Esophagus squamous epithelium (tissue), 5 donors: ENCODE measurements around the gene RAB13. TPM values are rescaled to one million over a fixed set of nuclear protein-coding genes. Genes with fewer than 3 reads are reported as not detected.

ENCODE experiments used
- DNase-seq: peaks from one replicate; lab custom pipeline; 2025; lab: John Stamatoyannopoulos, UW
- H3K27ac ChIP-seq, 4 donors: fragments of 200-600 bp; sonication (generic); one replicate each; pipeline ENCODE4 v1.5.1; 2016 to 2019; ENCODE audit warnings: mild to moderate bottlenecking in 1 of 4
- H3K27me3 ChIP-seq, 4 donors: fragments of 200-600 bp; sonication (generic); 1 replicate in 3 of 4; 2 replicates in 1 of 4; pipeline versions ENCODE4 v1.5.1 to v1.6.0; 2017 to 2021; ENCODE audit warnings: antibody characterized with exemption in 1 of 4
- H3K36me3 ChIP-seq, 3 donors: fragments of 200-600 bp; sonication (generic); one replicate each; pipeline ENCODE4 v1.5.1; 2016 to 2019
- H3K4me1 ChIP-seq, 3 donors: fragments of 200-600 bp; sonication (generic); one replicate each; pipeline ENCODE4 v1.5.1; 2017 to 2019
- H3K4me3 ChIP-seq, 4 donors: fragments of 200-600 bp; sonication (generic); 1 replicate in 3 of 4; 2 replicates in 1 of 4; pipeline ENCODE4 v1.5.1; 2016 to 2019; ENCODE audit warnings: mild to moderate bottlenecking in 2 of 4, moderate library complexity in 1 of 4
- H3K9me3 ChIP-seq, 3 donors: fragments of 200-600 bp; sonication (generic); one replicate each; pipeline ENCODE4 v1.5.1; 2016 to 2019
- CTCF ChIP-seq, 6 experiments: fragments of 450-650 bp in 4 of 6; fragments of 200-600 bp in 2 of 6; sonication (generic) in 2 of 6; IDR thresholded peaks; one replicate each; pipeline ENCODE4 v1.5.1; 2016 to 2019; ENCODE audit warnings: antibody characterized with exemption in 6 of 6, mild to moderate bottlenecking in 4 of 6, moderate library complexity in 4 of 6
- POLR2A ChIP-seq, 4 donors: fragments of 450-650 bp; IDR thresholded peaks; one replicate each; pipeline ENCODE4 v1.6.1; 2017; ENCODE audit warnings: antibody characterized with exemption in 4 of 4, mild to moderate bottlenecking in 4 of 4, moderate library complexity in 3 of 4
- WGBS, 2 donors: methylation state at CpG; one replicate each; pipeline ENCODE4 v1.1.5; 2018; 5-methylcytosine and 5-hydroxymethylcytosine counted together
- intact Hi-C: fragments of 100-400 bp; cut with DNase I; formaldehyde crosslinking; loops from one replicate; pipeline ENCODE4 v1.15.0; 2022
- total RNA-seq, 4 donors: library from RNA; depleted of rRNA; stranded (reverse); fragments of >200 nt; gene quantifications; one replicate each; pipeline ENCODE4 v1.1.0, GENCODE V29; 2016
- donor health status: DM: yes; HTN: yes; CAD: no.

RAB13 gene
- total RNA-seq, 4 donors from 2014 or later: 24.1 to 45.8 (median 35.5) TPM

GRCh38 chr1:153963850-153964331 is 22.2 kb downstream of the RAB13 start:
- TF ChIP-seq CTCF (IDR thresholded peaks at IDR 0.05) (no peak), POLR2A (IDR thresholded peaks at IDR 0.05) (no peak)
- intact Hi-C loops: no loop called here
- Histone ChIP-seq H3K27ac (peak overlapping the region; percentile 94 to 98 (median 96)), H3K36me3 (peaks cover 8 to 26% (median 9%) of the 10 kb centered on the region in 3 donors), H3K4me3 (peak overlapping the region; percentile 60 to 85 (median 70)), H3K9me3 (no peaks in the 10 kb centered on the region), H3K27me3 (no peaks in the 10 kb centered on the region), H3K4me1 (peaks cover 24 to 88% (median 45%) of the 10 kb centered on the region in 3 donors)
- WGBS, 2 donors: 0% methylated on average over 6 to 20 of the region's 22 CpGs
- DNase-seq: no peak

DNA sequence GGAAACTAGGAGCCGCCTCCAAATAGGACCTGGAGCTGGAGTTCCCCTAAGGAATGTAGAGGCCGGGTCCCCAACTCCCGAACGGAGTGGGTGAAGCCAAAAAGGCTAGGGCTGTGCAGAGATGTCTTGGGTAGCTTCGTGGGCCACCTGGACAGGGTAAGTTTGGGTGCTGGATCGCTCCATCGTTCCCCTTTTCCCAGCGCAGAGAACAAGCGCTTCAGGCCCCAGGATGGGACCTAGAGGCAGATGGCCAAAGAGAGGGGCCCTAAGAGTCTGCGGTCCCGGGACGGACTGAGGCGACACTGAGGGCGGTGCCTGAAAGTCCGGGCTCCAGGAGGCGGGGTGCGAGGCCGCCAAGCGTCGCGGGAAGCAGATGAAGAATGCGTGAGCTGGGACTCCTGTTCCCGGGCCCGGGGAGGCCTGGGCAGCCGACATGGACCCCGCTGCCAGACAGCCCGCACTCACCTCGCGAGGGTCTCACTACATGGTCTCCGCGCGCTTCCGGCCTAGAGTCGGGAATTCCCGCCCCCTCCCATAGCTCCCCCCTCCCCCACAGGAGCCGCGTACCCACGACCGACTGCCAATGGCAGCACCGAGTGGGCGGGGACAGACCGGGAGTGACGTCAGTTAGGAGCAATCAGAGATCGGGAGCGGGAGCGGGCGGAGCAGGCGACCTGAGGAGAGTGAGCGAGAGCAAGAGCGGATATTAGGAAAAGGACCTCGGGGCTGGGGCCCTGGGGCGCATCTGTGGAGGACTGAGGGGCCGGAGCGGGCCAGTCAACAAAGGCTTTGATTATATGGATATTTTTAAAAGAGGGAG is 22.9 kb downstream of the RAB13 start, which contains the start of gene SLC39A1:
Gene SLC39A1 (minus strand): TSS at position 508 of the 820 bp plus-strand sequence. CDS start 822 bp downstream, outside the sequence.
- Histone ChIP-seq H3K27me3 (no peaks in the 10 kb centered on the region), H3K9me3 (no peaks in the 10 kb centered on the region), H3K4me1 (peaks cover 26 to 84% (median 41%) of the 10 kb centered on the region in 3 donors), H3K36me3 (peaks cover 8 to 26% (median 9%) of the 10 kb centered on the region in 3 donors), H3K27ac (peak within 1 kb of the TSS; percentile 94 to 98 (median 96)), H3K4me3 (peak within 1 kb of the TSS; percentile 60 to 85 (median 70))
- TF ChIP-seq CTCF (IDR thresholded peaks at IDR 0.05): no peak
- peak in 3 of 4 donors; percentile 40 to 71 (median 69) for TF ChIP-seq POLR2A (IDR thresholded peaks at IDR 0.05)
- DNase-seq: peak; percentile 80
- 0% methylated on average over 5 to 14 of the region's 54 CpGs for WGBS, 2 donors
- intact Hi-C loops: no loop called here

DNA sequence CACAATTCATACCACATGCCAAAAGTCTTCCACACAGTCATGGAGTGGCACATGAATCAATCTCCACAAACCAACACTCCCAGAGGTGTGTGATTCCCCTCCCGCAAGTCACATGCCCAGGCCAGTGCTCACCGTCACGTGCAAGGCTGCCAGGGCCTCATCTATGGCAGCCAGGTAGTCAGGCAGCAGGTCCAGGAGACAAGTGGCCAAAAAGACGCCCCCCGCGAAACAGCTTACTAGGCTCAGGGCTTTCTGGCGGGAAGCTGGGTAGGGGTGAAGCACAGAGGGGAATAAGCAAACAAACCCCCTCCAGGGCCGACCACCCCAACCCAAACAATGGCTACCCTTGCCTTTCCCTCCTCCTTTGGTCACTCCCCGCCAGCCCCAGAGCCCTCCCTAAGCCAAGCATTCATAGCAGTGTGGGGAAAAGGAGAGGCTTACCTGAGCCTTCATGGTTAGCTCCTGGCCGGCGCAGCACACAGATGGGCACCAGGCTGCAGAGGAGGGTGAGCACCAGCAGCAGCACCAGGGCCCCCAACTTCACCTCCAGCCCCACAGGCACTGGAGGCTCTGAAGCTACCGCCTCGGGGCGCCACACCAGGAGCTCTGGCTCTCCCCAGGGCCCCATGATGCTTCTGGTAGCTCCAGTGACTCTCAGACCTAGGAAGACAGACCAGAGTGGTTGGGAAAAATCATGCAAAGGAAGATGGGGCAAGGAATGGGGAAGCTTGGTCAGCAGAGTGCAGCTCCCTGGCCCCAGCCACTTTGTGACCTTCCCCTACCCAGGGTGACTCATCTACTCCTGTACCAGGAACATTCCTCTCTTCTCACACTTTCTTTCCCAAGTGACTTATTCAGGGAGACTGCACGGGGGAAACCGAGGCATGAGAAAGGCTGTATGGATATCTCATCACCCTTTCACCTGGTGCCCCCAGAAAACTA is 23.8 kb downstream of the RAB13 start:
- 42 to 54% methylated on average over 3 to 8 of the region's 16 CpGs for WGBS, 2 donors
- DNase-seq: no peak
- H3K4me1 ChIP-seq: peaks cover 28 to 83% (median 40%) of the 10 kb centered on the region in 3 donors
- intact Hi-C loops: no loop called here
- H3K4me3 ChIP-seq: peak overlapping the region; percentile 60 to 85 (median 70)
- no peaks in the 10 kb centered on the region for H3K9me3 ChIP-seq
- H3K27ac ChIP-seq: peak overlapping the region; percentile 94 to 98 (median 96)
- no peaks in the 10 kb centered on the region for H3K27me3 ChIP-seq
- TF ChIP-seq CTCF (IDR thresholded peaks at IDR 0.05) (no peak), POLR2A (IDR thresholded peaks at IDR 0.05) (no peak)
- H3K36me3 ChIP-seq: peaks cover 8 to 26% (median 9%) of the 10 kb centered on the region in 3 donors

DNA sequence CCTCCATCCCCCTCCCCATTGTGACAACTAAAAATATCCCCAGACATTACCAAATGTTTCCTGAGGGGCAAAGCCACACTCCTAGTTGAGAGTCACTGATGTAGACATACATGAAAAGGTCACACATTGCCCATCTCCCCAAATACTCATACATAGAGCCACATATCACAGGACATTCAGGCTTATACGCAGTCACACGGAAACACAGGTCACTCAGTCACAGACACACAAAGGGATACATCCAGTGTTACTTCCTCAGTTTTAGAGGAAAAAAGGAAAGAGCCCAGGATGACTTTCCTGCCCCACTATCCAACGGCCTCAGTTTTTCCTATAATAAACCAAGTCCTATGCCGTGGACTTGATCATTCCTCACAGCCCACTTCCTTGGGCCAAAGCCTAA is 24.7 kb downstream of the RAB13 start:
- Histone ChIP-seq H3K4me1 (peaks cover 33 to 86% (median 47%) of the 10 kb centered on the region in 3 donors), H3K27me3 (no peaks in the 10 kb centered on the region), H3K36me3 (peaks cover 8 to 26% (median 9%) of the 10 kb centered on the region in 3 donors), H3K27ac (peak overlapping the region; percentile 94 to 98 (median 96)), H3K9me3 (no peaks in the 10 kb centered on the region), H3K4me3 (peak overlapping the region in 1 of 4 donors; percentile 85)
- TF ChIP-seq POLR2A (IDR thresholded peaks at IDR 0.05) (no peak), CTCF (IDR thresholded peaks at IDR 0.05) (no peak)
- intact Hi-C loops: no loop called here
- WGBS, 2 donors: 64 to 68% methylated on average over 4 of the region's 4 CpGs
- DNase-seq: no peak
